BJ (cell line): ENCODE results near the gene NSD1. TPM values are rescaled to one million over a fixed set of nuclear protein-coding genes. Genes with fewer than 3 reads are reported as not detected.

Experiments used
- CTCF ChIA-PET: fragments of 350-600 bp; formaldehyde crosslinking; extraction: SDS; loops from one replicate; lab custom pipeline; 2021; ENCODE audit warnings: antibody characterized with exemption, inconsistent platforms; lab: Yijun Ruan, JAX
- POLR2A ChIA-PET: fragments of 300-600 bp; sonication (Branson Sonifier 250); formaldehyde crosslinking; extraction: SDS; loops from one replicate; lab custom pipeline; 2021; ENCODE audit warnings: antibody characterized with exemption; lab: Charles Lee
- DNase-seq: peaks from one replicate; pipeline ENCODE4 v3.0.0-alpha.2; 2011; ENCODE audit warnings: low read depth
- H3K27me3 ChIP-seq: 2 replicates; pipeline ENCODE4 v1.6.0; 2011; ENCODE audit warnings: low read length; ENCODE audit not compliant: control insufficient read depth, insufficient read depth
- H3K36me3 ChIP-seq: 2 replicates; pipeline ENCODE4 v1.5.1; 2011; ENCODE audit warnings: low read length; ENCODE audit not compliant: control insufficient read depth, insufficient read depth
- H3K4me3 ChIP-seq: 2 replicates; pipeline ENCODE4 v1.5.1; 2011; ENCODE audit warnings: low read depth, mild to moderate bottlenecking, control low read depth, low read length
- CTCF ChIP-seq: IDR thresholded peaks from 2 replicates; pipeline ENCODE4 v1.5.1; 2011; ENCODE audit warnings: low read depth, mild to moderate bottlenecking, control low read depth, inconsistent platforms, low read length, moderate library complexity; ENCODE audit not compliant: insufficient read depth
- polyA plus RNA-seq: library from polyadenylated mRNA; depleted of rRNA; stranded (reverse); fragments of >200 nt; gene quantifications from 2 replicates; pipeline ENCODE4 v1.2.3, GENCODE V29; 2011

NSD1 gene
- polyA plus RNA-seq, 1 experiment = 15.8 TPM

- Histone ChIP-seq H3K27me3 (no peaks in the 10 kb centered on the region), H3K36me3 (no peaks in the 10 kb centered on the region), H3K4me3 (no peak overlapping the region)
- no peak for DNase-seq
- ChIA-PET POLR2A (no interaction called here), CTCF (interaction anchor here (0.7 to 4.4 kb wide), 2 partner anchors 15 to 119 kb away, joined by 3 to 33 read pairs; no protein-coding TSS in a partner anchor)
- TF ChIP-seq CTCF = no peak
These were observed 5.0 kb upstream of the NSD1 start for GRCh38 chr5:177128551-177128981.

- no peak for TF ChIP-seq CTCF
- Histone ChIP-seq H3K4me3 (no peak overlapping the region), H3K36me3 (no peaks in the 10 kb centered on the region), H3K27me3 (no peaks in the 10 kb centered on the region)
- ChIA-PET CTCF (interaction anchor here (4.2 kb wide), 1 partner anchor 17 kb away, joined by 15 read pairs; no protein-coding TSS in a partner anchor), POLR2A (interaction anchor here (0.6 kb wide), 1 partner anchor 13 kb away, joined by 3 read pairs; no protein-coding TSS in a partner anchor)
- DNase-seq = no peak
These were observed 3.2 kb upstream of the NSD1 start for GRCh38 chr5:177130211-177131018.

DNA sequence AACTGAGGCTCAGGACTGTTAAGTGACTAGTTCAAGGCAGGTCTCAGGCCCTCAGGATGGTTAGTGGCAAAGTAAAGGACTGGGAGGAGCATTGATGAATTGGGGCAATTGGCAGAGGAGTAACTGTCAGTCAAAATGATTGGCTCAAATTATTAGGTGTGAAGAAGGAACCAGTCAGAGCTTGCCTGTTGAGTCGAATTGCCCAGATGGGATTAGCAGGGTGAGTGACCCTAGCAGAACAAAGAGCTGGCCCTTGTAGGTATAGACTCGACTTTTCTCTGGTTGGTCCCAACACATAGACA is 2.6 kb upstream of the NSD1 start:
- DNase-seq = no peak
- no peaks in the 10 kb centered on the region for H3K27me3 ChIP-seq
- CTCF ChIA-PET = interaction anchor here (4.2 kb wide), 1 partner anchor 17 kb away, joined by 15 read pairs; no protein-coding TSS in a partner anchor
- H3K36me3 ChIP-seq = 0 out of 2 replicates have a peak, but pooled peaks cover 2% of the 10 kb centered on the region
- H3K4me3 ChIP-seq = no peak overlapping the region
- POLR2A ChIA-PET = interaction anchor here (0.6 kb wide), 1 partner anchor 594 kb away, joined by 3 read pairs; the partner anchor contains the start of gene RNF44
- no peak for TF ChIP-seq CTCF

GRCh38 chr5:177131352-177132135 is 2.0 kb upstream of the NSD1 start:
- ChIA-PET CTCF (interaction anchor here (4.2 kb wide), 1 partner anchor 18 kb away, joined by 15 read pairs; no protein-coding TSS in a partner anchor), POLR2A (interaction anchor here (0.6 kb wide), 1 partner anchor 594 kb away, joined by 3 read pairs; the partner anchor contains the start of gene RNF44)
- Histone ChIP-seq H3K4me3 (no peak overlapping the region), H3K27me3 (no peaks in the 10 kb centered on the region), H3K36me3 (peaks cover 2% of the 10 kb centered on the region; the same call in 1 of the 2 replicates)
- TF ChIP-seq CTCF = no peak
- DNase-seq = no peak
